Esophagus muscularis mucosa (tissue), 4 donors: ENCODE measurements around the gene CHRNA1. TPM values are rescaled to one million over a fixed set of nuclear protein-coding genes. Genes with fewer than 3 reads are reported as not detected.

ENCODE experiments used
- DNase-seq: peaks from one replicate; pipeline ENCODE4 v3.0.0-alpha.2; 2017; ENCODE audit errors: extremely low spot score
- H3K27ac ChIP-seq, 4 donors: fragments of 200-600 bp; sonication (generic); replicated peaks in 1 of 4; 1 replicate in 3 of 4; 2 replicates in 1 of 4; pipeline ENCODE4 v1.5.1; 2016 to 2019; ENCODE audit warnings: mild to moderate bottlenecking in 1 of 4
- H3K27me3 ChIP-seq, 4 donors: fragments of 200-600 bp; sonication (generic); one replicate each; pipeline versions ENCODE4 v1.5.1 to v1.6.0; 2016 to 2019
- H3K36me3 ChIP-seq, 4 donors: fragments of 200-600 bp; sonication (generic); one replicate each; pipeline ENCODE4 v1.5.1; 2016 to 2019
- H3K4me1 ChIP-seq, 4 donors: fragments of 200-600 bp; sonication (generic); one replicate each; pipeline ENCODE4 v1.5.1; 2016 to 2019
- H3K4me3 ChIP-seq, 4 donors: fragments of 200-600 bp; sonication (generic); 1 replicate in 2 of 4; 2 replicates in 2 of 4; pipeline ENCODE4 v1.5.1; 2016 to 2019; ENCODE audit warnings: mild to moderate bottlenecking in 4 of 4, moderate library complexity in 1 of 4
- H3K9me3 ChIP-seq, 4 donors: fragments of 200-600 bp; sonication (generic); 1 replicate in 3 of 4; 2 replicates in 1 of 4; pipeline ENCODE4 v1.5.1; 2016 to 2019
- EP300 ChIP-seq: sonication (generic); formaldehyde crosslinking; IDR thresholded peaks from one replicate; pipeline ENCODE4 v1.6.1; 2017; ENCODE audit warnings: antibody characterized with exemption
- POLR2A ChIP-seq: fragments of 450-650 bp; IDR thresholded peaks from one replicate; pipeline ENCODE4 v1.6.1; 2017; ENCODE audit warnings: antibody characterized with exemption, moderate library complexity, mild to moderate bottlenecking, low read depth
- POLR2AphosphoS5 ChIP-seq, 2 donors: sonication (generic); formaldehyde crosslinking; IDR thresholded peaks; one replicate each; pipeline ENCODE4 v1.6.1; 2017; ENCODE audit warnings: antibody characterized with exemption in 2 of 2
- WGBS: methylation state at CpG from one replicate; pipeline ENCODE4 v1.1.5; 2018; 5-methylcytosine and 5-hydroxymethylcytosine counted together
- intact Hi-C: fragments of 100-400 bp; cut with DNase I; formaldehyde crosslinking; loops from one replicate; pipeline ENCODE4 v1.15.1; 2023
- total RNA-seq, 4 donors: library from RNA; depleted of rRNA; stranded (reverse); fragments of >200 nt; gene quantifications; one replicate each; pipeline versions ENCODE4 v1.1.0 to v1.2.1, GENCODE V29; 2016
- TF ChIP-seq, protein P1 (sequence below), 3 experiments: fragments of 200-600 bp in 2 of 3; fragments of 450-650 bp in 1 of 3; sonication (generic) in 2 of 3; IDR thresholded peaks; one replicate each; pipeline ENCODE4 v1.5.1; 2017 to 2019; ENCODE audit warnings: antibody characterized with exemption in 3 of 3, mild to moderate bottlenecking in 2 of 3, moderate library complexity in 1 of 3

CHRNA1 gene
- total RNA-seq, 4 donors from 2014 or later, result not detected

DNA sequence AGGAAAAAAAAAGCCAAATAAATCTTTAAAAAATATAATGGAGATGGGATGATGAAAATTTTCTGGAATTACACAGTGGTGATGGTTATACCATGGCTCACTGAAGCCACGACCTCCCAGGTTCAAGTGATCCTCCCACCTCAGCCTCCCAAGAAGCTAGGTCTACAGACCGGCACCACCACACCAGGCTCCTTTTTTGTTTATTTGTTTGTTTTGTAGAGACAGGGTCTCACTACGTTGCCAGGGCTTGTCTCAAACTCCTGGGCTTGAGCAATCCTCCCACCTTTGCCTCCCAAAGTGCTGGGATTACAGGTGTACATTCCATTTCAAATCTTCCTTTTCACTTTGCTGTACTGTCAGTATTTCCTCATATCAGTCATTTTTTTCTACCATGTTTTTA lies 61.7 kb downstream of the CHRNA1 start:
- H3K36me3 ChIP-seq, result no peaks in the 10 kb centered on the region
- peaks cover 0 to under 1% (median 0%) of the 10 kb centered on the region in 4 donors for H3K4me1 ChIP-seq
- H3K4me3 ChIP-seq, result no peak overlapping the region
- H3K9me3 ChIP-seq, result no peaks in the 10 kb centered on the region
- TF ChIP-seq, protein P1, sequence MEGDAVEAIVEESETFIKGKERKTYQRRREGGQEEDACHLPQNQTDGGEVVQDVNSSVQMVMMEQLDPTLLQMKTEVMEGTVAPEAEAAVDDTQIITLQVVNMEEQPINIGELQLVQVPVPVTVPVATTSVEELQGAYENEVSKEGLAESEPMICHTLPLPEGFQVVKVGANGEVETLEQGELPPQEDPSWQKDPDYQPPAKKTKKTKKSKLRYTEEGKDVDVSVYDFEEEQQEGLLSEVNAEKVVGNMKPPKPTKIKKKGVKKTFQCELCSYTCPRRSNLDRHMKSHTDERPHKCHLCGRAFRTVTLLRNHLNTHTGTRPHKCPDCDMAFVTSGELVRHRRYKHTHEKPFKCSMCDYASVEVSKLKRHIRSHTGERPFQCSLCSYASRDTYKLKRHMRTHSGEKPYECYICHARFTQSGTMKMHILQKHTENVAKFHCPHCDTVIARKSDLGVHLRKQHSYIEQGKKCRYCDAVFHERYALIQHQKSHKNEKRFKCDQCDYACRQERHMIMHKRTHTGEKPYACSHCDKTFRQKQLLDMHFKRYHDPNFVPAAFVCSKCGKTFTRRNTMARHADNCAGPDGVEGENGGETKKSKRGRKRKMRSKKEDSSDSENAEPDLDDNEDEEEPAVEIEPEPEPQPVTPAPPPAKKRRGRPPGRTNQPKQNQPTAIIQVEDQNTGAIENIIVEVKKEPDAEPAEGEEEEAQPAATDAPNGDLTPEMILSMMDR (IDR thresholded peaks at IDR 0.05), result no peak
- TF ChIP-seq EP300, result no peak
- no peak for TF ChIP-seq POLR2AphosphoS5 (IDR thresholded peaks at IDR 0.05)
- no peak for TF ChIP-seq POLR2A
- intact Hi-C loops, result no loop called here
- 77% methylated on average over 3 of the region's 3 CpGs for WGBS
- peaks cover 0 to 9% (median 0%) of the 10 kb centered on the region in 4 donors for H3K27me3 ChIP-seq
- H3K27ac ChIP-seq, result no peak overlapping the region
- DNase-seq, result no peak

DNA sequence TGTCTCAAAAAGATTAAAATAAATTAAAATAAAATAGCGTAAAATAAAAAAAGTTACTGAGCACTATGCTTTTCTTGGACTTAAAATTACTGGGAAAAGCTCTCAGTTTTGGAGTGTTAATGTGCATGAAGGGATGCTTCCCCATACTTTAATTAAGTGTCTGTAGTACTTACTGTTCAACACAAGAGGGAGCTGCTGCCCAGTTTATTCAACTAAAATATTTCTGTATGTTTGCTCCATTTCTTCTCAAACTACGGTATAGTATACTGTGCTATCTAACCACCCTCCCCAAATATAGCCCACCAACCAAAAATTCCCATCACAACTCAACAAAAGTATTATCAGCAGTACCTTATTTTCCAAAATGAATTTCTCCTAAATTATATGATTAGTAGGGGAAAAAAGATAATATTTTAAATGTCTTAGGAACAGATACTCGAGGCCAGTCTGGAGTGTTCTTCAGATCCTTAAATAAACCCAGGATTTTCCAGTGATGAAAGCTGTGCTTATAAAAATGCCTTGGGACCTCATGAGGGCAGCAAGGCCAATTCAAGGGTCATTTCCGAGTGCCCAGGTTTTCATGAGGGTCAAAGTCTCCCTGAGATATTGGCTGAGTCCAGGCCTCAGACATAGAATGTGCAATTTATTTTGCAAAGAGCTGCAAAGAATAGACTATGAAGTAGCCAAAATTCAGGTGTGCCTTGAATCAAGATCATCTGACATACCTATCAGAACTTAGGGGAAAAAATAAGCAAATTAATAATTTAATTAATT lies 64.1 kb downstream of the CHRNA1 start:
- no peaks in the 10 kb centered on the region for H3K27me3 ChIP-seq
- no peaks in the 10 kb centered on the region for H3K9me3 ChIP-seq
- intact Hi-C loops, result no loop called here
- H3K4me3 ChIP-seq, result no peak overlapping the region
- H3K36me3 ChIP-seq, result no peaks in the 10 kb centered on the region
- no peak overlapping the region for H3K27ac ChIP-seq
- 34% methylated on average over 4 of the region's 4 CpGs for WGBS
- no peak for TF ChIP-seq POLR2AphosphoS5 (IDR thresholded peaks at IDR 0.05)
- no peak for TF ChIP-seq EP300
- no peak for TF ChIP-seq POLR2A
- TF ChIP-seq, protein P1 (IDR thresholded peaks at IDR 0.05), result peak; percentile 71 to 80 (median 71)
- DNase-seq, result no peak
- H3K4me1 ChIP-seq, result peaks cover 0 to 5% (median 2%) of the 10 kb centered on the region in 4 donors

Other genes starting within 250 kb of the CHRNA1 start
- 10 to 100 TPM; 31.5 to 61.5 (median 36.3) TPM for gene WIPF1, start 166.7 kb downstream of the CHRNA1 start, total RNA-seq
- gene CHN1, start 240.9 kb upstream of the CHRNA1 start, total RNA-seq, result 10 to 100 TPM; 23.2 to 32.3 (median 29.8) TPM